SHP77 (cell line): ENCODE measurements around the gene TEX22.
"Not testable (repeated sequence)": the region's sequence is repeated elsewhere in the genome, so short reads cannot be mapped to it uniquely, and the experiment has no call there.

Source experiments
- DNase-seq, 2 experiments: peaks; one replicate each; lab custom pipeline; 2025; lab: John Stamatoyannopoulos, UW

TEX22 gene, protein sequence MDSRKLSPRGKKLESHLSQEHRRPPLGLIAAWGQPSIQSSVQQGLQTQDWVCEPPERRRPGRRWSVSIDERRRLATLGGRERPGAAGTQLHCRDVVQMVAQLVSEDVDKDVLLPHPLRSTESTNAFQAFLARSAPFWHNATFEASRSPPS

GRCh38 chr14:105398044-105398725 is at the start of gene TEX22:
TEX22 (plus strand) TSS chr14:105398538; CDS start chr14:105399341, 803 bp downstream.
- DNase-seq = peak; percentile 63

DNA sequence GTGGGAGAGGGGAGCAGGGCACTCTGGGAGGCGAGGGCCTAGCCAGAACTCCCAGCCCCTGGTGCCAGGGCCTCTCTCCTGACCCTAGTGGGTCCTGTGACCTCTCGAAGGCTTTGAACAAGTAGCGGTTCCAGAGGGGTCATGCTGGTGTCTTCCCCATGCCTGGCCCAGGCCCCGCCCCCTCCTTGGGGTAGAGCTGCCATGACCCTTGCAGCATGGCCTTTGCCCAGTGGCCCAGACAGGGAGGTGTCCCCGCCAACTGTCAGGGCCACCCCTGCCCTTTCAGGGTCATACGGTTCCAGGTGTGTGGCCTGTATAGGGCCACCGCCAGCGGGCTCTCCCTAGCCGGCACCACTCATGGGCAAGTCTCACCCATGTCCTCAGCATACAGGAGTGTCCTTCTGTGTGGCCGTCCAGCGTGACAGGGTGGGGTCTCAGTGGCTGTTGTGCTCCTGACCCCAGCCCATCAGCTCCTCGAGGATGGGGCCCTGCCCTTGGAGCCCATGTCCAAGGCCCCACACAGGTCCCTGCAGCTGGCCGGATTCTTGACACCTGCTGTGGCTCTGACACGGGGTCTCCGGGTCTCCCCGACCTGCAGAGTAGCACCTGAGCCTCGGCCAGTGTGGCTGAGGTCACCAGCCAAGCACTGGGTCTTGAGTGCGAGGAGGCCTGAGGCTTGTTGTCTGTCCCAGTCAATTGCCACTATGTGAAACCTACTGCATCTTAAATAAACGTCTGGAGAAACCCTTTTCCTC is 49.2 kb upstream of the TEX22 start:
- no peak for DNase-seq

- no peak for DNase-seq
Measured at GRCh38 chr14:105349992-105350391, 48.3 kb upstream of the TEX22 start.

DNA sequence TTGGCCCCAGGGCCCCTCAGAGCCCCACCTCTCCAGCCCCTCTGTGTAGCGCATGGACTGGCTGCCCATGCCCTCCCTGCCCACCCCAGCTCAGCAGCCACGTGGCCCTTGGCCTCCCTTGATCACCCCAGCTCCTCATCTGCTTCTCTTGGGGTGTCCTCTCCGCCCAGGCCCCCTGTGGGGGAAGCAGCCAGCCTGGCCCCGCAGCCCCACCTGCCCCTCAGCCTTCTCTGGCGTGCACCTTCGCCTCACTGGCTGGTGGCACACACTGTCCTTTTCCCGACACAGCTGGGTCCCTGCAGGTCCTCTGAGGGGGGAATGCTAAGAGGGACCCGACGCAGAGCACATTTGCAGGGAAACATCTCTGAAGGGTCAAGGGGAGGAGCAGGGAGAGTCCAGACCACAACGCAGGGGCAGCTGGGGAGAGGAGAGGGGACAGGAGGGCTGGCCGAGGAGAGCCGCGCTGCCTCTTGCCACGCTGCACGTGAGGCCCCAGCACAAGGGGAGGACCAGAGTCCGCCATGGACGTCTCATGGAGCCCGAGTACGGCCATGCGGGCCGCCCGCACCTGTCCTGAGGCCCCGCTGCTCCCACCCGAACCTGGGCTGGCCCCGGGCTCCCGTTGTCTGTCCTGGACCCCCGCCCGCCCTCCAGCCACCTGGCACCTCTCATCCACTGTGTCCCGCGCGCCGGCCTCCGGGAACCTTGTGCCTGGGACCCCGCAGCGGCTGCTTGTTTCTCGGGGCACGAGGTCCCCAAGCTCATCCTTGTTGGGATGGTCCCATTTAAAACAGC is 47.7 kb upstream of the TEX22 start:
- no peak for DNase-seq

DNA sequence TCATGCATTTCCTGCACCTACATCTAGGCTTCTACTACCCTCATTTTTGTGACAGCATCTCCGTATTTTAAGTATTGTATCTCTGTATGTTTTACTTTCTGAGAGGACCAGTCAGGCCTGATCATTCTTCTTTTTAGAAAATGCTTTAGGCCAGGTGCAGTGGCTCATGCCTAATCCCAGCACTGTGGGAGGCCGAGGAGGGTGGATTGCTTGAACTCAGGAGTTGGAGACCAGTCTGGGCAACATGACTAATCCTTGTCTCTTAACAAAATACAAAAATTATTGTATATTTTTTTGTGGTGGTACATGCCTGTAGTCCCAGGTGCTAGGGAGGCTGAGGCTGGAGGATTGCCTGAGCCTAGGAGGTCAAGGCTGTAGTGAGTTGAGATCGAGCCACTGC is 46.9 kb upstream of the TEX22 start:
- DNase-seq = no peak

DNA sequence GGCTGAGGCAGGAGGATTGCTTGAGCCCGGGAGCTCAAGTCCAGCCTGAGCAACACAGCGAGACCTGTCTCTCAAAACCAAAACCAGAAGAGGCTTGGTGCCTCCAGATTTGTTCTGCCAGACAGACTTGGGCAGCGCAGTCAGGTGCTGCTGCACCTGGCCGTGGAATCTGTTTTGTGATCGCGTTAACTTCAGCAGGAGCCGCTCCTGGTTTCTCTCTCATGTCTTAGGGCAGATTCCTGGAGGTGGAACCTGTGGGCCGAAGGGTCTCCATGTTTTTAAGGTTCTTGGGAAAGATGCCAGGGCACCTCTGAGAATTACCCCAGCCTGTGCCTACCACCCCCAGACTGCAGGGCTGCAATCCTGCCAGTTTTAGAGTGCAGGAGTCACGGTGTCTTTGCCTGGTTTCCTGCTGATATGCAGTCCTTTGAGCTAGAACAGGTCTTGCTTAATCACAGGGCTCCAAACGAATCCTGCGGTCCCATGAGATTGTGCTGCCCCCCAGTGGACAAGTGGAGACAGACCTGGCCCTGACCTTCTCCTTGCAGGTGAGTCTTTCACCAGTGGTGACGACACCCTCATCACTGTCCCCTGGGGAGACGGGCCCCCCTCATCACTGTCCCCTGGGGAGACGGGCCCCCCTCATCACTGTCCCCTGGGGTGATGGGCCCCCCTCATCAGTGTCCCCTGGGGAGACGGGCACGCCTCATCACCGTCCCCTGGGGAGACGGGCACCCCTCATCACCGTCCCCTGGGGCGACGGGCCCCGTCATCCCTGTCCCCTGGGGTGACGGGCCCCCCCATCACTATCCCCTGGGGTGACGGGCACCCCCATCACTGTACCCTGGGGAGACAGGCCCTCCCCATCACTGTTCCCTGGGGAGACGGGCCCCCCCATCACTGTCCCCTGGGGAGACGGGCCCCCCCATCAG is 46.2 kb upstream of the TEX22 start:
- peak; percentile 78 to 82 for DNase-seq

- no peak for DNase-seq
Measured at GRCh38 chr14:105353136-105353535, 45.2 kb upstream of the TEX22 start.

DNA sequence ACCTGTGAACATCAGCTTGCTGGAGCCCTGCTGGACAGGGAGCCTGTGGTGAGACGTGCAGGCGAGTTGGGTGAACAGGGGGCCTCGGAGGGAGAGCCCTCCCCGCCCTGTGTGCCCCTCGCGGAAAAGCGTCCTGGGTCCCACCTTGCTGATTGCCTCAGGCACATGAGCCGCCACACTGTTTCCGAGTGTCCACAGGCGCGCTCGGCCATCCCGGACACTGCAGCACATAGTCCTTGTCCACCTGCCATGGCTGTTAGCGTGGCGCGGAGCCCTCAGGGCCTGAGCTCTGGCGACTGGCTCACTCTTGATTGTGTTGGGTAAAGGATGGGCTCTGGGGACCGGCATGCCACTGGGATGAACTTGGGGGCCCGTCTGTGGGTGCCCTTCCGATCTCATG is 43.8 kb upstream of the TEX22 start:
- no peak for DNase-seq

DNA sequence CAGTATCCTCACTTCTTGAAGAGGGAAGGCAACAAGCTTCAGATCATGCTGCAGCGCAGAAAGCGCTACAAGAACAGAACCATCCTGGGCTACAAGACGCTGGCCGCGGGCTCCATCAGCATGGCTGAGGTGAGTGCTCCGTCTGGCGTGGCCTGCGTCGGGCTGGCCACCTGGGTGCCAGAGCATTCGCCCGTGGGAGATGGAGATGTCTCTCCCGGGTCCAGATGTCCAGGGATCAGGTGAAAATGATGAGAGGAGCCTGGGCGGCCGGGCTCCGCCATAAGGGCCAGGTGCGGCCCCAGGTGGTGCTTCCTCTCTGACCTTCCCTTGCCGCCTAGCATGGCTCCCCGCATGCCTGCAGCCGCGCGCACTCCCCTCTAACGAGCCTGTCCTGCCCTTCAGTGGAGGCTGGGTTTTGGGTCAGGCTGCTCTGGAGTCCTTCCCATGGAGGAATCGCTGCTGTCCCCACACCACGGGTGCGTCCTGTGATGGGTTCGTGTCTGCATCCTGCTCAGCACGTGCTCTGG is 43.2 kb upstream of the TEX22 start:
- no peak for DNase-seq

GRCh38 chr14:105355850-105356604 is 42.3 kb upstream of the TEX22 start:
- DNase-seq = no peak

GRCh38 chr14:105356927-105357326 is 41.4 kb upstream of the TEX22 start:
- no peak for DNase-seq

GRCh38 chr14:105357626-105358025 is 40.7 kb upstream of the TEX22 start:
- DNase-seq = no peak

GRCh38 chr14:105358140-105358846 is 40.0 kb upstream of the TEX22 start:
- no peak for DNase-seq

DNA sequence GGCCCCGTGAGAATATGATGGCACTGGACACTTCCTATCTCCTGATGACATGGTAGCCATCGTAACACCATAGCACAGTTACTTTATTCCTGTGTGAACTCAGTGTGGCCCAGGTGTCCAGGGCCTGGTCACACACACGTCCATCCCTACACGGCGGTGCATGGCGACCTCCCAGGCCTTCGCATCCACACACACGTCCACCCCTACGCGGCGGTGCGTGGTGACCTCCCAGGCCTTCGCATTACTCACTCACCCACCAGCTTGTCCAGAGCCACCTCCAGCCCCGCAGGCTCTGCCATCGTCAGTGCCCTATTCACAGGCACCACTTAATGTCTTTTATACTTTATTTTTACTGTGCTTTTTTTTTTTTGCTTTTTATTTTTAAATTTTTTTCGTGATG is 39.4 kb upstream of the TEX22 start:
- no peak for DNase-seq

DNA sequence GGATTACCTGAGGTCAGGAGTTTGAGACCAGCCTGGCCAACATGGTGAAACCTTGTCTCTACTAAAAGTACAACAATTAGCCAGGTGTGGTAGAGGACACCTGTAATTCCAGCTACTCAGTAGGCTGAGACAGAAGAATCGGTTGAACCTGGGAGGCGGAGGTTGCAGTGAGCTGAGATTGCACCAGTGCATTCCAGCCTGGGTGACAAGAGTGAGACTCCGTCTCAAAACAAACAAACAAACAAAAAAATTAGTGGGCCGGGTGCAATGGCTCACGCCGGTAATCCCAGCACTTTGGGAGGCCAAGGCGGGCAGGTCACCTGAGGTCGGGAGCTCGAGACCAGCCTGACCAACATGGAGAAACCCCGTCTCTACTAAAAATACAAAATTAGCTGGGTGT is 36.9 kb upstream of the TEX22 start:
- DNase-seq = not testable (repeated sequence)

DNA sequence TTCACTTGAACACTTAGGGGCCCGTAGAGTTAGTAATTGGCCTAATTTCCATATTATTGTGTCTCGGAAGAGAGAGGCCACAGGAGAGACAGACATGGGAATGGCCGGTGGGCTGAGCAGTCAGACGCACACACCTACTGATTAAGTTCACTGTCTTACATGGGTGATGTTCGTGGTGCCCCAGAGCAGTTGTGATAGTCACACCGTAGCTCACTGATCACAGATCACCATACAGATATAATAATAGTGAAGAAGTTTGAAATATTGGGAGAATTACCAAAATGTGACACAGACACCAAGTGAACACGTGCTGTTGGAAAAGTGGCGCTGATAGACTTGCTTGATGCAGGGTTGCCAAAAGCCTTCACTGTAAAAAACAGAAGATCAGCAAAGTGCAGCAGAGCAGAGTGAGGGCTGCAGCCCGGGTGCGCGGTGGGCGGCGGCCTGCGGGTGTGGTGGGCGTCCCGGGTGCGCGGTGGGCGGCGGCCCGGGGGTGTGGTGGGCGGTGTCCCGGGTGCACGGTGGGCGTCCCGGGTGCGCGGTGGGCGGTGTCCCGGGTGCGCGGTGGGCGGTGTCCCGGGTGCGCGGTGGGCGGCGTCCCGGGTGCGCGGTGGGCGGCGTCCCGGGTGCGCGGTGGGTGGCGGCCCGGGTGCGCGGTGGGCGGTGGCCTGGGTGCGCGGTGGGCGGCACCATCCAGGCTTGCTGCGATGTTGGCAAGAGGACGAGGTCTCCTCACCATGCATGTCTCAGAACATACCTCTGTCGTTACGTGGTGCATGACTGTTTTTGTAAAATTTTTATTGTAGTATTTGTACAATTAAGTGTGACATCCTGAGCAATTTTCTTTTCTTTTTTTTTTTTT is 34.3 kb upstream of the TEX22 start:
- DNase-seq = no peak

DNA sequence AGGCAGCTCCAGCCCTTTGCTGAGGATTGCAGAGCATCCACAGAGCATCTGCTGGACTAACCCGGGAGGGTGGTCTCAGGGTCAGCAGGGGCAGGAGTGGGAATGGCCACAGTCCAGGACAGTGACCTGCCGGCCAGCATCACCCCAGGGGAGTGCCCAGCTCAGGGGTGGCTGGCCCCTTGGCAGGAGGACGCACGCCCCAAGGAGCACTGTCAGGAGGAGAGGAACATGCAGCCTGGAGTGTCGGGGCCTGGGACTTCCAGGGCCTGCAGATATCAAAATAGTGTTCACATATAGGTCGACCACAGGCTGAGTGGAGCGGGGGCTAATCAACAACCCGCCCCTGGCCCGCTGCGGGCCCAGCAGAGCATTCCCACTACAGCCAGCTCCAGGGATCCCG is 33.2 kb upstream of the TEX22 start:
- DNase-seq = no peak

DNA sequence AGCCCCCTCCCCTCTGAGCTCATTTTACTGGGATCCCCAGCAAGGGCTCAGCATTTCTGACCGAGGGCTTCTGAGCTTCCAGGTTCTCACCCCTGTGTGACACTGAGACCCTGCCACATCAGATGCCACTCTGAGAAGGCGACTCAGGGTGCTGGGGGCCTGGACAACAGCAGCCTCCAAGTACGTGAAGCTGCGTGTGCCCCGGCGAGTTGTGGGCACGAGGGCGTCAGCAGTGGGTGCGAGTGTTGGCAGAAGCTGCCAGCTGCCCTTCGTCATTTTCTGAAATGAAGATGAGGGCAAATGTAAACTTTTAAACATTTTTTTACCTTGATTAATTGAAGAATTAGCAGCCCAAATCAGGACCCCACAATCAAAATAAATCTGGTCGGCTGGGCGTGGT is 32.7 kb upstream of the TEX22 start:
- DNase-seq = no peak
